ENCODE results near the gene LRRC4. TPM values are rescaled to one million over a fixed set of nuclear protein-coding genes. Genes with fewer than 3 reads are reported as not detected.

LRRC4 gene
- total RNA-seq, 2 donors from 2014 or later, result 0.23 to 5.7 TPM

GRCh38 chr7:128044064-128044463 lies 12.8 kb upstream of the LRRC4 start:
- no peak overlapping the region for H3K27ac ChIP-seq
- no peak for DNase-seq (ENCODE audit: low spot score)
- TF ChIP-seq POLR2AphosphoS5 (IDR thresholded peaks at IDR 0.05) (no peak), CTCF (IDR thresholded peaks at IDR 0.05) (no peak), POLR2A (IDR thresholded peaks at IDR 0.05) (no peak)
- H3K27me3 ChIP-seq (replicated peaks; ENCODE audit: insufficient read depth), result no peaks in the 10 kb centered on the region
- intact Hi-C loops (cut with DNase I), result no loop called here
- no peaks in the 10 kb centered on the region for H3K9me3 ChIP-seq
- no peaks in the 10 kb centered on the region for H3K4me1 ChIP-seq (replicated peaks)
- WGBS, result 91% methylated on average over 5 of the region's 5 CpGs
- H3K36me3 ChIP-seq, result no peaks in the 10 kb centered on the region
- H3K4me3 ChIP-seq, result no peak overlapping the region

- 86% methylated on average over 2 of the region's 2 CpGs for WGBS
- Histone ChIP-seq H3K4me3 (no peak overlapping the region), H3K36me3 (no peaks in the 10 kb centered on the region), H3K27ac (no peak overlapping the region), H3K27me3 (replicated peaks; ENCODE audit: insufficient read depth) (no peaks in the 10 kb centered on the region), H3K9me3 (no peaks in the 10 kb centered on the region), H3K4me1 (replicated peaks) (no peaks in the 10 kb centered on the region)
- no peak for DNase-seq (ENCODE audit: low spot score)
- intact Hi-C loops (cut with DNase I), result no loop called here
- no peak for TF ChIP-seq CTCF (IDR thresholded peaks at IDR 0.05)
- no peak for TF ChIP-seq POLR2AphosphoS5 (IDR thresholded peaks at IDR 0.05)
- no peak for TF ChIP-seq POLR2A (IDR thresholded peaks at IDR 0.05)
Measured at GRCh38 chr7:128042012-128042411, 10.8 kb upstream of the LRRC4 start.

- WGBS, result 47% methylated on average over 7 of the region's 7 CpGs
- H3K36me3 ChIP-seq, result no peaks in the 10 kb centered on the region
- TF ChIP-seq POLR2AphosphoS5 (IDR thresholded peaks at IDR 0.05) (peak; percentile 5), CTCF (IDR thresholded peaks at IDR 0.05) (no peak), POLR2A (IDR thresholded peaks at IDR 0.05) (no peak)
- H3K27me3 ChIP-seq (replicated peaks; ENCODE audit: insufficient read depth), result no peaks in the 10 kb centered on the region
- H3K27ac ChIP-seq, result no peak overlapping the region
- no peak overlapping the region for H3K4me3 ChIP-seq
- no peak for DNase-seq (ENCODE audit: low spot score)
- no peaks in the 10 kb centered on the region for H3K9me3 ChIP-seq
- no peaks in the 10 kb centered on the region for H3K4me1 ChIP-seq (replicated peaks)
- intact Hi-C loops (cut with DNase I), result no loop called here
Measured at GRCh38 chr7:128041203-128041602, 10.0 kb upstream of the LRRC4 start.

- Histone ChIP-seq H3K9me3 (no peaks in the 10 kb centered on the region), H3K4me1 (replicated peaks) (no peaks in the 10 kb centered on the region), H3K4me3 (no peak overlapping the region), H3K27me3 (replicated peaks; ENCODE audit: insufficient read depth) (no peaks in the 10 kb centered on the region), H3K36me3 (no peaks in the 10 kb centered on the region), H3K27ac (no peak overlapping the region)
- WGBS, result 74% methylated on average over 3 of the region's 3 CpGs
- TF ChIP-seq CTCF (IDR thresholded peaks at IDR 0.05), result no peak
- no peak for TF ChIP-seq POLR2A (IDR thresholded peaks at IDR 0.05)
- no peak for TF ChIP-seq POLR2AphosphoS5 (IDR thresholded peaks at IDR 0.05)
- intact Hi-C loops (cut with DNase I), result no loop called here
- no peak for DNase-seq (ENCODE audit: low spot score)
Measured at GRCh38 chr7:128040205-128040604, 9.0 kb upstream of the LRRC4 start.

GRCh38 chr7:128039544-128039953 lies 8.3 kb upstream of the LRRC4 start:
- Histone ChIP-seq H3K36me3 (no peaks in the 10 kb centered on the region), H3K27me3 (replicated peaks; ENCODE audit: insufficient read depth) (no peaks in the 10 kb centered on the region), H3K9me3 (no peaks in the 10 kb centered on the region), H3K4me3 (no peak overlapping the region), H3K4me1 (replicated peaks) (no peaks in the 10 kb centered on the region), H3K27ac (no peak overlapping the region)
- TF ChIP-seq POLR2AphosphoS5 (IDR thresholded peaks at IDR 0.05) (no peak), CTCF (IDR thresholded peaks at IDR 0.05) (no peak), POLR2A (IDR thresholded peaks at IDR 0.05) (no peak)
- 55% methylated on average over 4 of the region's 4 CpGs for WGBS
- DNase-seq (ENCODE audit: low spot score), result no peak
- intact Hi-C loops (cut with DNase I), result loop anchor here (10.0 kb wide), 2 partner anchors 165 to 455 kb away; partner anchors contain the start of genes ARF5 and GCC1

All from prostate gland (tissue), 2 donors.